Measurements from ENCODE around the gene CEP89.

- TF ChIP-seq CTCF (IDR thresholded peaks at IDR 0.05) (no peak), POLR2A (IDR thresholded peaks at IDR 0.05) (no peak)
Observed at GRCh38 chr19:32910874-32911273, 60.9 kb downstream of the CEP89 start.
